PC-9 (cell line): Measurements from ENCODE around the gene PLEKHM1. TPM values are rescaled to one million over a fixed set of nuclear protein-coding genes. Genes with fewer than 3 reads are reported as not detected.

Experiments used
- BruUV-seq: library from RNA; stranded (reverse); fragments of 400-500 nt; replicated peaks from 2 replicates; lab custom pipeline; 2021; lab: Mats Ljungman, UMichigan
- CTCF ChIA-PET: fragments of 300-600 bp; sonication (Branson Sonifier 250); formaldehyde crosslinking; loops from one replicate; lab custom pipeline; 2022; ENCODE audit warnings: antibody characterized with exemption; lab: Charles Lee
- POLR2A ChIA-PET: fragments of 300-600 bp; sonication (Branson Sonifier 250); formaldehyde crosslinking; loops from one replicate; lab custom pipeline; 2022; ENCODE audit warnings: antibody characterized with exemption; ENCODE audit not compliant: unreplicated experiment; lab: Charles Lee
- DNase-seq, 2 experiments: peaks; one replicate each; pipeline versions ENCODE4 v3.0.0 to v3.0.0-alpha.2; 2015 to 2022; ENCODE audit warnings: mixed read lengths in 1 of 2
- H2AFZ ChIP-seq: fragments of 200-600 bp; sonication (generic); 2 replicates; pipeline ENCODE4 v1.8.1; 2017; ENCODE audit warnings: antibody characterized with exemption
- H3F3A ChIP-seq: fragments of 200-600 bp; sonication (generic); 2 replicates; pipeline ENCODE4 v1.8.1; 2017; ENCODE audit warnings: antibody characterized with exemption, mild to moderate bottlenecking, low read depth; ENCODE audit not compliant: insufficient read depth
- H3K27ac ChIP-seq: fragments of 200-600 bp; sonication (generic); 2 replicates; pipeline ENCODE4 v1.6.1; 2016; ENCODE audit warnings: mixed run types
- H3K27me3 ChIP-seq: fragments of 200-600 bp; sonication (generic); 2 replicates; pipeline ENCODE4 v1.6.1; 2016; ENCODE audit warnings: low read depth, mixed run types; ENCODE audit not compliant: insufficient read depth
- H3K36me3 ChIP-seq: fragments of 200-600 bp; sonication (generic); 2 replicates; pipeline ENCODE4 v1.6.1; 2016; ENCODE audit warnings: low read depth, mixed run types
- H3K4me1 ChIP-seq: fragments of 200-600 bp; sonication (generic); replicated peaks from 2 replicates; pipeline ENCODE4 v1.6.1; 2016; ENCODE audit warnings: mixed run types; ENCODE audit not compliant: insufficient read depth
- H3K4me2 ChIP-seq: fragments of 200-600 bp; sonication (generic); 2 replicates; pipeline ENCODE4 v1.6.1; 2017; ENCODE audit warnings: mixed run types
- H3K4me3 ChIP-seq: fragments of 200-600 bp; sonication (generic); 2 replicates; pipeline ENCODE4 v1.6.1; 2016; ENCODE audit warnings: mixed run types
- H3K79me2 ChIP-seq: fragments of 200-600 bp; sonication (generic); 2 replicates; pipeline ENCODE4 v1.6.1; 2017; ENCODE audit warnings: low read depth, mixed run types
- H3K9me2 ChIP-seq: fragments of 200-600 bp; sonication (generic); 2 replicates; pipeline ENCODE4 v1.8.1; 2017; ENCODE audit warnings: mild to moderate bottlenecking; ENCODE audit not compliant: insufficient read depth
- H3K9me3 ChIP-seq: fragments of 200-600 bp; sonication (generic); 2 replicates; pipeline ENCODE4 v1.8.1; 2016; ENCODE audit warnings: low read depth; ENCODE audit not compliant: insufficient read depth
- H4K20me1 ChIP-seq: fragments of 200-600 bp; sonication (generic); 2 replicates; pipeline ENCODE4 v1.8.1; 2017; ENCODE audit not compliant: insufficient read depth
- EZH2 ChIP-seq: fragments of 200-600 bp; sonication (generic); IDR thresholded peaks from 2 replicates; pipeline ENCODE4 v1.8.0; 2017; ENCODE audit warnings: antibody characterized with exemption, low read depth
- intact Hi-C: fragments of 100-400 bp; cut with micrococcal nuclease; formaldehyde crosslinking; loops from one replicate; pipeline ENCODE4 v1.10.0; 2022; ENCODE audit not compliant: unreplicated experiment
- total RNA-seq: library from RNA; stranded (reverse); gene quantifications from 2 replicates; pipeline ENCODE4 v1.2.3, GENCODE V29; 2021
- TF ChIP-seq, protein P1 (sequence below): fragments of 200-600 bp; sonication (generic); conservative IDR thresholded peaks from 2 replicates; pipeline ENCODE4 v1.6.1; 2017; ENCODE audit warnings: mixed run types, antibody characterized with exemption, mild to moderate bottlenecking, moderate library complexity

Gene PLEKHM1
- total RNA-seq, 1 experiment from 2014 or later, result 42.5 TPM

DNA sequence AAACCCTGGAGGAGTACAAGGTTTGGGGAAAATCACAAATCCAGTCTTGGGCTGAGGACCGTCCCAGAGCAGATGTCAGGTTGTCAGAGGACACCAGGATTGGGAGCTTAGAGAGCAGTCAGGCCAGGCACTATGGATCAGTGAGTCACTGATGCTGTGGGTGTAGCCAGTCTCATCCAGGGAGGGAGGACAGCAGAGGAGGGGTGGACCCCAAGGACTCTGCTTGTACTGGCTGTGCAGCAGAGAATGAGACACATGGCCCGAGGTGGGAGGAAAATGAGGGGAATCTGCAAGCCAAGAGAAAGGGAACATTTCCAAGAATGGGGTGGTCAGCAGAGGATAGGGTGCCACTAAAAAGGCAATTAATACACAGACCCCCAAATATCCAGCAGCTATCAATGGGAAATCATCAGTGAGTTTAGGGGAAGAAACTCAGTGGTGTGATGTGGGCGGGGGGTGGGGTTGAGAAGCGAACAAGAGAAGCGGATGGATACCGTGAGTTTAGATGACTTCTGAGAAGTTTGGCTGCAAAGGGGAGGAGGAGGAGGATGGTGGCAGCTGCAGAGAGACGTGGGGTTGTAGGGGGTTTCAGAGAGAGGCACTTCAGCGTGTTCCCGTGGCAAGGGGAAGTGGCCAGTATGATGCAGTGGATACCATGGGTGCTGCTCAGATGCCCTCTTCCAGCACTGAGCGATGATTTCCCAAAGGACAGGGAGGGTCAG, 101.8 kb downstream of the PLEKHM1 start:
- Histone ChIP-seq H4K20me1 (no peaks in the 10 kb centered on the region), H2AFZ (no peak overlapping the region), H3K79me2 (no peaks in the 10 kb centered on the region), H3K27ac (no peak overlapping the region), H3K9me3 (no peaks in the 10 kb centered on the region), H3F3A (peaks cover 29% of the 10 kb centered on the region; the same call in 1 of the 2 replicates), H3K4me3 (no peak overlapping the region), H3K27me3 (no peaks in the 10 kb centered on the region), H3K36me3 (no peaks in the 10 kb centered on the region), H3K4me2 (no peak overlapping the region), H3K9me2 (no peaks in the 10 kb centered on the region), H3K4me1 (peaks cover 22% of the 10 kb centered on the region)
- no peak for DNase-seq
- no peak for TF ChIP-seq EZH2
- TF ChIP-seq, protein P1, sequence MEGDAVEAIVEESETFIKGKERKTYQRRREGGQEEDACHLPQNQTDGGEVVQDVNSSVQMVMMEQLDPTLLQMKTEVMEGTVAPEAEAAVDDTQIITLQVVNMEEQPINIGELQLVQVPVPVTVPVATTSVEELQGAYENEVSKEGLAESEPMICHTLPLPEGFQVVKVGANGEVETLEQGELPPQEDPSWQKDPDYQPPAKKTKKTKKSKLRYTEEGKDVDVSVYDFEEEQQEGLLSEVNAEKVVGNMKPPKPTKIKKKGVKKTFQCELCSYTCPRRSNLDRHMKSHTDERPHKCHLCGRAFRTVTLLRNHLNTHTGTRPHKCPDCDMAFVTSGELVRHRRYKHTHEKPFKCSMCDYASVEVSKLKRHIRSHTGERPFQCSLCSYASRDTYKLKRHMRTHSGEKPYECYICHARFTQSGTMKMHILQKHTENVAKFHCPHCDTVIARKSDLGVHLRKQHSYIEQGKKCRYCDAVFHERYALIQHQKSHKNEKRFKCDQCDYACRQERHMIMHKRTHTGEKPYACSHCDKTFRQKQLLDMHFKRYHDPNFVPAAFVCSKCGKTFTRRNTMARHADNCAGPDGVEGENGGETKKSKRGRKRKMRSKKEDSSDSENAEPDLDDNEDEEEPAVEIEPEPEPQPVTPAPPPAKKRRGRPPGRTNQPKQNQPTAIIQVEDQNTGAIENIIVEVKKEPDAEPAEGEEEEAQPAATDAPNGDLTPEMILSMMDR, result no peak
- POLR2A ChIA-PET, result interaction anchor here (0.6 kb wide), 1 partner anchor 253 kb away, joined by 4 read pairs; the partner anchor contains the start of gene ACBD4
- intact Hi-C loops, result no loop called here
- no TSS peak for BruUV-seq
- CTCF ChIA-PET, result interaction anchor here (0.9 to 1.4 kb wide), 2 partner anchors 111 to 142 kb away, joined by 3 to 16 read pairs; no protein-coding TSS in a partner anchor

DNA sequence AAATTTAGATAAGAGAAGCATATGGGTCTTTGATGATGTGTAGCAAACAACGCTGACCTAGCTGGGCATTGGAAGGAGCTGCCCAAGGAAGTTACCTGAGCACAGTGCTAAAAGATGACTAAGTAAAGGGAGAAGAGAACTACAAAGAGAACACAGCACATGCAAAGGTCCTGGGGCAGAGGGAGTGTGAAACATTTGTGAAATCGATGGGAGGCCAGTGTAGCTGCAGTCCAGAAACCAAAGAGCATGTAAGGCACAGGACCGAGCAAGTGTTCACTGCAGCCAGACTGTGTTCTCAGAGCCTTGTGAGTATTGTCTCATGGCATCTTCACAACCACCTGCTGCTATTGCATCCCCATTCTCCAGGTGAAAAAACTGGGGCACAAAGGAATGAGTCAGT, 102.8 kb downstream of the PLEKHM1 start:
- Histone ChIP-seq H3K36me3 (no peaks in the 10 kb centered on the region), H3K27ac (no peak overlapping the region), H3K9me2 (no peaks in the 10 kb centered on the region), H3F3A (peaks cover 20% of the 10 kb centered on the region; the same call in 1 of the 2 replicates), H3K27me3 (no peaks in the 10 kb centered on the region), H3K4me3 (no peak overlapping the region), H3K79me2 (no peaks in the 10 kb centered on the region), H4K20me1 (no peaks in the 10 kb centered on the region), H3K9me3 (no peaks in the 10 kb centered on the region), H3K4me2 (no peak overlapping the region), H2AFZ (no peak overlapping the region), H3K4me1 (peaks cover 22% of the 10 kb centered on the region)
- ChIA-PET CTCF (interaction anchor here (0.9 to 1.4 kb wide), 2 partner anchors 110 to 141 kb away, joined by 3 to 16 read pairs; no protein-coding TSS in a partner anchor), POLR2A (no interaction called here)
- DNase-seq, result no peak
- intact Hi-C loops, result no loop called here
- TF ChIP-seq, protein P1, result no peak
- TF ChIP-seq EZH2, result no peak
- no TSS peak for BruUV-seq

DNA sequence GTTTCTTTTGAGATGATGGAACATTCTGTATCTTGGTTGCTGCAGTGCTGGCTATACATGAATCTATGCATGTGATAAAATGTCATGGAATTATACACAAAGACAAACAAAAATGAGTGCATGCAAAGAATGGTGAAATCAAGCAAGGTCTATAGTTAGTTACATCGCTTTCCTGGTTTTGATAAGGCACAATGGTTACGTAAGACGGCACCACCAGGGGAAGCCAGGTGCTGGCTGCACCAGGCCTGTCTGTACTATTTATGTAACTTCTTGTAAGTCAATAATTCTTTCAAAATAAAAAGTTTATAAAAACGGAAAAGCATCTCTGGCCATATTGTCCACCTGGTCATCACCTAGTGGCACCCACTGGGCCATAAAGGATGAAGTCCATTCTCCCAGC, 104.3 kb downstream of the PLEKHM1 start:
- no TSS peak for BruUV-seq

More for the DNA sequence above, 104.3 kb downstream of the PLEKHM1 start:
- ChIA-PET CTCF (interaction anchor here (1.2 kb wide), 1 partner anchor 109 kb away, joined by 6 read pairs; no protein-coding TSS in a partner anchor), POLR2A (no interaction called here)
- Histone ChIP-seq H3K4me3 (no peak overlapping the region), H3K36me3 (no peaks in the 10 kb centered on the region), H3K4me2 (no peak overlapping the region), H3K27ac (no peak overlapping the region), H3K4me1 (peaks cover 22% of the 10 kb centered on the region), H2AFZ (no peak overlapping the region), H4K20me1 (no peaks in the 10 kb centered on the region), H3K9me3 (no peaks in the 10 kb centered on the region), H3K9me2 (no peaks in the 10 kb centered on the region), H3K79me2 (no peaks in the 10 kb centered on the region), H3K27me3 (no peaks in the 10 kb centered on the region), H3F3A (peaks cover 17% of the 10 kb centered on the region; the same call in 1 of the 2 replicates)
- TF ChIP-seq, protein P1, result no peak
- TF ChIP-seq EZH2, result no peak
- DNase-seq, result no peak
- intact Hi-C loops, result no loop called here

Other genes starting within 250 kb of the PLEKHM1 start
- gene SPATA32, start 228.6 kb downstream of the PLEKHM1 start, total RNA-seq, result 0.35 and 0.48 TPM in 2 replicates
- 58.3 and 72.4 TPM in 2 replicates for gene MAP3K14, start 173.7 kb downstream of the PLEKHM1 start, total RNA-seq
- 60.6 and 61.4 TPM in 2 replicates for gene ARHGAP27, start 57.9 kb downstream of the PLEKHM1 start, total RNA-seq